ENCODE results near the gene ADAMTS14. TPM values are rescaled to one million over a fixed set of nuclear protein-coding genes. Genes with fewer than 3 reads are reported as not detected.

The ADAMTS14 gene
- polyA plus RNA-seq, 3 donors: 1.2 to 2.5 (median 1.6) TPM

DNA sequence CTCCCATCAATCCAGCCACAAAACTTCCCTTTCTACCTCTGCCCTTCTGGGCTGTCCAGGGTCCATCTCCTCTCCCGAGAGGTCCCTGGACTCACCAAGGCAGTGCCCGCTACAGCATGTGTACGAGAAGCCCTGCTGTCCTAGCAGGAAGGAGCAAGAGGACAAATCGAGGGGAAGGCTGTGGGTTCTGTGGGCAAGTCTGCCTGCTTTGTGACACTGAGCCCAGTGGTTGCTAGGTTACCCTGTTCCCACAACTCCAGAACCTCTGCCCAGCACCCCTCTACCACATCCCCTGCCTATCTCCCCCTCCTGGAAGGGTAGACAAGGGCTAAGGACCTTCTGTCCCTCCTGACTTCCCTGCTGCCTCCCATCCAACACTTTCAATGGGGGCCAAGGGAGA, 112.9 kb downstream of the ADAMTS14 start, which contains the start of gene TBATA:
TSS of gene TBATA (minus strand) at position 188 of the 400 bp plus-strand sequence. CDS start 1,998 bp downstream, outside the sequence.
- no peak for DNase-seq

DNA sequence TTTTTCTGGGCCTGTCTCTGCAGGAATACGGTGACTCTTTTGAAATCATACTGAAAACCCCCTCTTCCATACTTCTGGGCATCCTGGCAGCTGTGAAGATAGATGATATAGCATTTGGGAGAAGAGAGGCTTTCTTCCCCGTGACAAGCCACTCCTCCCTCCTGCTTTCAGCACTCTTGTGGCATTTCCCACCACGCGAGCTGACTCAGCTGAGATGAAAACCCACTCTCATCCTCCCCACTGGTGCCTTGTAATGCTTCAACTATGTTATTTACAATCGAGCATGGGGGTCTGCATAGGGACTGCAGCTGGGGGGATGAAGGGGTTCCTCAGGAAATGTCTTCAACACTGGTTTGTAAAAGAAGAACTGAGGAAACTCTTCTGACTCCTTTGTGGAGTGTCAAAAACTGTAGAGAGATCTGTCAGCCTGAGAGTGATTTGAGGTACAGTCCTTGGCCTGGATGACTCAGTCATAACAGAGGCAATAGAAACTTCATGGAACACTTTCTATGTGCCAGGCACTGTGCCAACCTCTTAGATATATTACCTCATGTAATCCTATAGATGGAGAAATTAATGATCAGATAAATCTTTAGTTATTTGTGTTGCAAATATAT, 114.6 kb downstream of the ADAMTS14 start:
- DNase-seq: no peak

DNA sequence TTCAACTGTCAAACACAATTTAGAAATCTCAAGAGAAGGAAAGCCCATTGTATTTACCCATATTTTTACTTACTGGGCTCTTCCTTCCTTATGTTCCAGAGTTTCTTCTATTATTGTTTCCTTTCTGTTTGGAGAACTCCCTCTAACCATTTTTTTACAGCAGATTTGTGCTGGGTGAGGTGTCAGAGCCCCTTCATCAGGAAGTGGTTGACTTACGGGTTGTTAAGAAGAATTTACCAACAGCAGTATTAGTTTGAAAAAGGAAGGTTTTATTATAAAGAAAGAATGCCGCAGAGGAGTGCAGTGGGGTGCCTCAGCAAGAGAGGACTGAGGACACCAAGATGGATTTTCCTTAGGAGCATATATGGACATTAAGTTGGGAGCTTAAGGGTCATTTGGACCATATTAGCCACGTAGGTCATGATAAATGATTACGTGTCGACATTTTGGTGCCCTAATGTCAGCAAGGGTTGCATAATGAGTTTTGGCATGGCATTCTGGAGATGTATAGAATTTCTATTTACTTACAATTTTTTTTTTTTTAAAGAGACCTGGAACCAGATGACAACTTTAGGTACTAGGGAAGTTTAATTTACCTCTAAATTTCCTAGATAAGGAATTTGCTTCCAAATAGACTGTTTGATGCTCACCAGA, 119.2 kb downstream of the ADAMTS14 start:
- DNase-seq: no peak

DNA sequence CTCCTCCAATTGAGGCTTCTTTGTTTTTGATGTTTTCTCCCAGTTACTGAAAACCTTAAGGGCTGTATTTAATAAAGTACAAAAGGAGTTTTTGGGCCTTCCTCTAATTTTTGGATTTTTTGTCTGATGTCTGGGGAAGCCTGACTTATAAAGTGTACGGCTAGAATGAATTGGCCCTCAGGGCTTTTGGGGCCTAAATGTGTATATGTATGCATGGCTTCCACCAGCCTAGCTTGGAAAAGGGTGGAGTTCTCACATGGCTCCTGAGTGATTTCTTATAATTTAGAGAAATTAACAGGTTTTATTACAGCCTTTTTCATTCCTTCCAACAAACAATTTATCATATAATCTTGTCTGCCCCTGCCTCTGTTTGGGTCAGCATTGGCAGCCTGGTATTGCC, 123.3 kb downstream of the ADAMTS14 start:
- DNase-seq: no peak

DNA sequence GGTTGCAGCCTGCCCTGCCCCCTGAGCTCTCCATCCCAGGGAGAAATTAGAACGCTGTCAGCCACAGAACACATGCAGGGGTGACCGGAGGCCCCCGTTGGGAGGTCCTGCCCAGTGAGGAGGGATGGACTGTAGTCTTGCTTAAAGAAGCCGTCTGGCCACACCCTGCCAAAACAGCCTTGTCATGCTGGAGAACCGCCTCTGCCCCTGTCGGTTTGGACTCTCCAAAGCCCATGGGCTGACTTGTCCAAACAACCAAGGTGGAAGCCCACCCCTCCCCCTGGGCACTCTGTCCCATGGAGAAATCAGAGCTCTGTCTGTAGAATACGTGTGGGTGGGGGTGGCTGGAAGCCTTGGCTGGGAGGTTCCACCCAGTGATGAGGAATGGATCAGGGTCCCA, 125.5 kb downstream of the ADAMTS14 start:
- DNase-seq: no peak

DNA sequence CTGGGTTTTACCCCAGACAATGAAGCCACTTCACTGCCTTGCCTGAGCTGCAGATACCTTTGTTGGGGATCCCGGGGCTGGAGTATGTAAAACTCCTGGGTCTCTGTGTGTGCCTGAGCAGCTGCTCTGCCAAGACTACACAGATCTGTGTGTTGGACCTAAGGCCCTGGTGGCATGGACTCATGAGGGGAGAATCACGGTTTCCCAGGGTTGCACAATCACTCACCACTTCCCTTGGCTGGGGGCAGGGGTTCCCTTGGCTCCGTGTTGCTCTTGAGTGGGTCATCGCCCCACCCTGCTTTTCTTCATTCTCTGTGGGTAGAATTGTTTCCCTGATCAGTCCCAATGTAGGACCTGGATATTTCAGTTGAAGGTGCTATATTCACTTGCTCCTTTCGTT, 126.8 kb downstream of the ADAMTS14 start:
- no peak for DNase-seq

DNA sequence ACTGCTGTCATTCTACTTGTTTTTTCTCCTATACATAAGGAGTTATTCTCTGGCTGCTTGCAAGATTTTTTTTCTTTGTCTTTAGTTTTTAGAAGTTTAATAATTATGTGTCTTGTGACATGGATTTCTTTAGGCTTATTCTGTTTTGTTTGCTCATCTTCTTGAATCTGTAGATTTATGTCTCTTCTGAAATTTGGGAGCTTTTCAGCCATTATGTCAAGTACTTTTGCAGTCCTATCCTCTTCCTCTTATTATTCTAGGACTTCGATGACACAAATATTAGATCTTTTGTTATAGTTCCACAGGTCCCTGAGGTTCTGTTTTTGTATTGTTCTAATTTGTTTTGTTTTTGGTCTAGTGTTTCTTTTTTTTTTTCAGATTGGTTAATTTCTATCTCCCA, 129.5 kb downstream of the ADAMTS14 start:
- DNase-seq: no peak

DNA sequence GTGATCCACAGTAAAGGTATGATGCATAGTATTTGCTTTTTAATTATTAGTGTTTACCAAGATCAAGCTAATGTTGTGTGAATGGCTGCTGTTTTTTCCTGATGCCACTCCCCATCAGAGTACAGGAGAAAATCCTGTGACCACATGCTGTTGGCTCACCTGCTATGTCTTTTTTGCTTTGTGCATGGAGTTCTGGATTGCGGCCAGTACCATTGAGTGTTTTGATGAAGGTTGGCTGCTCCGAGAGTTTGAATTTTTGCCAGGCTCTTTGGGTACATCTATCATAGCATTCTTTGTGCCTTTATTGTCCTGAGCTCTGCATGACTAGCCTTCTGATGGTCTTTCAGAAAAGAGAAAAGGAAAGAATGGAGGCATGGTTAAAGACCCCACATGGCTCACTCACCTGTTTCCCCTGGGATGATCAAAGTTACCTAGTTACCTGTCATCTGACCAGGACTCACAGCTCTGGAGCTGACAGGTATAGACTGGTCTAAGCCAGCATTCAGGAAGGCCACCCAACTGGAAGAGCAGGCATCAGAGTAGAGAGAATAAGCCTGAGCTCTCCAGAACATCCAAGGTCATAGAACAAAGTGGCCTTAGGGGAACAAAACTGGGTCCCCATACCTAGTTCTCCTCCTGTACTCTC, 131.6 kb downstream of the ADAMTS14 start:
- DNase-seq: no peak

DNA sequence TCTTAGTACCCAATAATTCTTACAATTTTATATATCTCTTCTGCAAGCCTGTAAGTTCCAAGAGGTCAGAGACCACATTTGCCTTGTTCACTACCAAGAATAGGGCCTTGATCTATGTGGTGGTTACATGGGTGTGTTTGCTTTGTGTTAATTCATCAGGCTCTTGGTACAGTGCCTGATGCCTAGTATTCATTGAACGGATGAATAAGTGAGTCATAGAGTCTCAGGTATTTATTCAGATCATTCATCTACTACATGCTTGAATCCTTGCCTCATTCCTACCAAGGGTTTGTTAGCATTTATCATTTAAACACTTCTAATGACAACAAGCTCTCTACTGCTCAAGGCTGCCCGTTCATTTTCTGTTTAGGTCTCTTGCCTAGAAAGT, 132.1 kb downstream of the ADAMTS14 start:
- DNase-seq: no peak

DNA sequence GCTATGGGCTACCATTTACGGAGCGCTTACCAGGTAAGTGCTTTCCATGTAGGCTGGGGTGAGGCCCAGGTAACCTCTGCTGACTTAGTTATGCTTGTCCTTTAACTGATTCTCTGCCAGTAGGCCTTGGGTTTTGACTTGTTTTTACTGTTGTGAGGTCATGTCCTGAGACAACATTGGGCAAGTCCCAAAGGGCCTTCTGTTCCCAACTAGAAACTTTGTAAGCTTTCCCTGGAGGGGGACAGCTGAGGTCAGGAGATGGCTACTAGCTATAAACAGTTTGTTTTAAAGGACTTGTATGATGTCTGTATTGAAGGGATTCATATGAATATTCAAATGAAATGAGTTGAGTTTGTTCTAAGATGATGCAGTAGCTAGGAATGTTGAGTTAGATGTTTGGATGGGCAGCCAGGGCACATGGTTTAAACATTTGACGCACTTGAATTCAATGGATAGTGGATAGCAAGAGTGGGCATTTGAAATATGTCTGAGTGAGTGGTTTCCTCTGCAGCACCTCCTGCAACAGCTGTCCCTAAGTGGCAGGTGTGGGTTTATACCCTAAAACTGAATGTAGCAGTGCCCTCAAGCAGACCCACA, 133.4 kb downstream of the ADAMTS14 start:
- DNase-seq: no peak

DNA sequence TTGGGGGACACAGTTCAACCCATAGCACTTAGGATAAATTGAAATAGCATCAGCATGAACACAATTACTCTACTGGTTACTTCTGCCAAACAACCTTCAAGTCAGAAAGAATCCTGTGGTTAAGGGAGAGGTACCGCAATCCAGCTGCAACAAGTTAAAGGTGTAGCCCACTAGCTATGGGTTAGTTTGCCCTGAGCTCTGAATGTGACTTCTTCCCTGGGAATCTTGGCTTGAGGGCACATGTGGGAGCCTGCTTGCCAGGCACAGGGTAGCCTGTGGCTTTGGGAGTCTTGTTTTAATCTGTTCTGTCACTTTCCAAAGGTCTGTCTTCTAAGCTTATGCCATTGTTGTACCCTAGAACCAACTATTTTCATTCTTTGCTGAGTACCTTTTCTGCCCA, 134.5 kb downstream of the ADAMTS14 start:
- no peak for DNase-seq

DNA sequence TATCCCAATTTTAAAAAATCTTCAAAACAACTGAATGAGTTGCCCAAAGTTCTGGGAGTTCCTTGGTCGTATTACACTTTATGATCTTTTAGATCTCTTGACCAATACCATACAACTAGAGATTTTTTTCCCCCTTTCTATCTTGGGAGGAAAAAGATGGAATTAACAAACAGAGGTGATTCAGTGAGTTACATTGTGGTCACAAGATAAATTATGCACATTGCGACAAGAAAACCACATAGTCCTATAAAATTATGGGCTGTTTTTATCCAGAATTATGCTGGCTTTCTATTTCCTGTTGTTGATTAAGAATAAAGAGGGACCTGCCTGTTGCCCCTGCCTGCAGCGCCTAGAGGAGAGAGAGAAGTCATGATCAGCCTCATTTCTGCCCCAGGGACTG, 135.2 kb downstream of the ADAMTS14 start:
- DNase-seq: no peak

DNA sequence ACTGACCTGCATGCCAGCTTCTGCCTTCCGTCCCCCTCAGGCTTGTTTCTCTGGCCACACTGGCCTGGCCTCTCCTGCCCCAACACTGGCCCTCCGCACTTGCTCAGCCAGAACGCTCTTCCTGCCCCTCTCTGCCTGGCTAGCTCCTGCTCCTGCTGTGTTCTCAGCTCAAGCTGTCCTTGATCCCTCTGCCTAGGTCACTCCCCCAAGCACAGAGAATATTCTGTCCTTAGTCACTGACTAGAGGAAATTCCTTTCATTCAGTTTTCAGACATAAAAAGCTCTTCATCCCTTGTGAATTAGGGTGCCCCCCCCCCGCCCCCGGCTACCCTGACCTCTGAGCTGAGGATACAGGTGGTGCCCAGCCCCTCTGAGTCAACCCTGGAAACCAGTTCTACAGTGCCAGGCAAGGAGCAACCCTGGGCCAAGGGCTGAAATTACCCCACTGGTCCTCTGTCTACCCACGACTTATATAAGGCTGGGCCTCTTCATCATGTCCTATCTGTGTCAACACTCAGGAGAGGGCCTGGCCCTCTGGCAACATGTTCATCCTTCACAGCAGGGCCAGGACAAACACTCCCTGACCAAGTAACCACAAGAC, 136.8 kb downstream of the ADAMTS14 start:
- no peak for DNase-seq

DNA sequence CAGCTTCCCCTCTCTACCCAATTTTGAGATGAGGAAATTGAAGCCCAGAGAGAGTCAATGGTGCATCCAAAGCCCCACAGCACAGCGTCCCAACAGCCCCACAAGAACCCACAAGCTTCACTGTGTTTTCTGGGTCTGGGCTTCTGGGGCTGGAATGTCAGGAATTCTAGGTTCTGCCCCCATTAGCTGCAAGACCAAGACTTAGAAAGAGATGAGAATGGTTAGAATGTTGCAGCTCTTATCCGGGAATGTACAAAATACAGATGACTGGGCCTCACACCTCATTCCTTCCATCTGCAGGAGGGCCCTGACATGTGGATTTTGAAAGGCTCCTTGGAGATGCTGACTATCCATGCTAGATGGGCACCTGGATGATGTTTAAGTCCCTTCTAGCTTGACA, 137.4 kb downstream of the ADAMTS14 start:
- no peak for DNase-seq

DNA sequence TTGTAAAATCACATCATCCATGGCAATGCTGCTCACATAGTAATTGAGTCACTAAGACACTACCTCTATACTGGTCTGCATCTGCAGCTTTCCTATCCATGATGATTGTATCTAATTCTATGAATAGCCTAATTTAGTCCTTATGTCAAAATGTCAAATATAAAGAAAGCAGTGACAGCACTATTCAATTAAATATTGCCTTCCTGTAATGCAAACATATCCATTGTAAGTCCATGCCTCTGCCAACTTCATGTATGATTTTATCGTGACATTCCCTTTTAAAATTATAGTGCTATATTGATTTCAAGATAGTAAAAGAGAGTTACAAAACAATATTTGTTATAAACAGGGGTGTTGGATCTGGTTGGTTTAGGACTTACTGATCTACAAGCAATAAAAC, 138.7 kb downstream of the ADAMTS14 start:
- no peak for DNase-seq

DNA sequence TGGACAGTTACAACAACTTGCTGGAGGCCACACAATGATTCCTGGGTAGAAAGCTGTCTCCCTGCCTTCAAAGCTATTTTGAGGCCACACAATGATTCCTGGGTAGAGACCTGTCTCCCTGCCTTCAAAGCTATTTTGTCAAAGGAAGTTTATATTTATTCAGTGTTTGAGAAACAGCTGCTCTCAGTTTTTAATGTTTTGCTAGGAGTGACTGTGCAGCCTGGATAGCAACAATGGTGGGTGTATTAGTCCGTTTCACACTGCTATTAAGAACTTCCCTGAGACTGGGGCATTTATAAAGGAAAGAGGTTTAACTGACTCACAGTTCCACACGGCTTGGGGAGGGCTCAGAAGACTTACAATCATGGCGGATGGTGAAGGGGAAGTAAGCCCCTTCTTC, 139.6 kb downstream of the ADAMTS14 start:
- DNase-seq: no peak

Other genes with a start within 250 kb of the ADAMTS14 start
- 1 to 10 TPM in 1 of 3 donors, under 1 TPM in 2; 0.14 to 1.1 (median 0.44) TPM for gene NODAL, start 230.8 kb upstream of the ADAMTS14 start, polyA plus RNA-seq (ENCODE audit: insufficient read length in 3 of 3)
- gene PALD1, start 193.7 kb upstream of the ADAMTS14 start, polyA plus RNA-seq (ENCODE audit: insufficient read length in 3 of 3): 10 to 100 TPM in 2 of 3 donors, 1 to 10 TPM in 1; 8.7 to 12.7 (median 12.7) TPM
- gene PRF1, start 69.8 kb upstream of the ADAMTS14 start, polyA plus RNA-seq (ENCODE audit: insufficient read length in 3 of 3): under 1 TPM; 0.40 to 0.45 (median 0.41) TPM
- gene TBATA, start 112.9 kb downstream of the ADAMTS14 start, polyA plus RNA-seq (ENCODE audit: insufficient read length in 3 of 3): under 1 TPM in 1 of 3 donors, not detected in 2; 0.20 TPM
- gene SGPL1, start 143.4 kb downstream of the ADAMTS14 start, polyA plus RNA-seq (ENCODE audit: insufficient read length in 3 of 3): 10 to 100 TPM; 54.3 to 74.2 (median 70.8) TPM
- gene PCBD1, start 216.1 kb downstream of the ADAMTS14 start, polyA plus RNA-seq (ENCODE audit: insufficient read length in 3 of 3): 100 to 1,000 TPM; 114 to 131 (median 128) TPM

All from renal pelvis (tissue), 4 donors.